Stimulated activated CD8-positive, alpha-beta memory T cell treated with anti-CD3 and anti-CD28 coated beads, Interleukin-15, amount 100 ng/mL, for 1 hour (primary cell): ENCODE results near the gene GNL1.

Experiments
- DNase-seq: peaks from one replicate; pipeline ENCODE4 v3.0.0-alpha.2; 2020; ENCODE audit warnings: low read depth

The GNL1 gene

GRCh38 chr6:30570263-30570662, 14.0 kb upstream of the GNL1 start:
- DNase-seq, result no peak

DNA sequence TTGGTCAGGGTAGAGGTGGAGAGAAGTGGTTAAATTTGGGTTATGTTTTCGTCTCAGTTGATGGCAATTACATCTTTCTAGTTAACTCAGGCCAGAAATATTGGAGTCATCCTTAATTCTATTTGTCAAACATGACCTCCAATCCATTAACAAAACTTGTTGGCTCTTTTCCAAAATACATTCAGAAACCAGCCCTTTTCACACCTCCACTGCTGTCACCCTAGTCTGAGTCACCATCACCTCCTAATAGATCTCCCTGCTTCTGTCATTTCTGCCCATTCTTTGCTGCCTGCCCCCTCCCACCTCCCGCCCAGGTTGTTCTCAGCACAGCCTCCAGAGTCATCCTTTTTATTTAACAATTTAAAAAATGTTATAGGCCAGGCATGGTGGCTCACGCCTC, 12.0 kb upstream of the GNL1 start:
- DNase-seq, result no peak

DNA sequence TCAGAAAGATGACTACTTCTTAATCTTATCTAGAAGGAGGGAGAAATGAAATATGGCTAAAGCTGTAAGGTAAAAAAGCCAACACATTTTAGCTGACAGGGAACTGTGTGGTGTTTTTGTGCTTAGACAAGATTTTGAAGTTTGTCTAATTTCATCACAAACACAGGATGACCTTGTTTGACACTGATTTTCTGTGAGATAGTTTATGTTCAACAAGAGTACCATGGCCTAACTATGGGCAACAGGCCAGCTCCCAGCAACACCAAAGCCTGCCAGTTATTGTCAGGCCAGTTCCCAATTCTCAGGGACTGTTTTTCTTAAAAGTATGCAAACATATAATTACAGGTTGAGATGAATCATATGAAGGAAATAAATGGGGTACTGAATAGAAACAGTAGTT, 9.5 kb upstream of the GNL1 start:
- DNase-seq, result no peak

- DNase-seq, result no peak
Observed at GRCh38 chr6:30564114-30564513, 7.8 kb upstream of the GNL1 start.

- no peak for DNase-seq
Observed at GRCh38 chr6:30562470-30563425, 6.5 kb upstream of the GNL1 start.

- DNase-seq, result no peak
Observed at GRCh38 chr6:30560930-30561329, 4.6 kb upstream of the GNL1 start.

- no peak for DNase-seq
Observed at GRCh38 chr6:30557683-30557981, 1.3 kb upstream of the GNL1 start.

- peak; percentile 67 for DNase-seq
Observed at GRCh38 chr6:30556906-30557682, 805 bp upstream of the GNL1 start, which contains the start of gene PRR3. TSS of gene PRR3 (plus strand) at chr6:30557295. CDS start at chr6:30557345, 50 bp downstream.

DNA sequence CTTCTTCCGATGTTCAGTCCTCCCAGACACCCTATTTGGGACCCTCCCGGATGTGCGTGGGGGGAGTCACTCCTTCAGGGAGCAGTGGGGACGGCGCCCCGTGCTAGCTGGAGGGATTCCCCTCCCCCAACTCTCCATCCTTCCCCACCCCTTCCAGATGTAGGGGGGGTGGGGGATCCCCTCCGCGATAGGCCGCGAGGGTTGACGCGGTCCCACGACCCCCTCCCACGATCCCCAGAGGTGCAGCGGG, 548 bp downstream of the GNL1 start:
- no peak for DNase-seq

DNA sequence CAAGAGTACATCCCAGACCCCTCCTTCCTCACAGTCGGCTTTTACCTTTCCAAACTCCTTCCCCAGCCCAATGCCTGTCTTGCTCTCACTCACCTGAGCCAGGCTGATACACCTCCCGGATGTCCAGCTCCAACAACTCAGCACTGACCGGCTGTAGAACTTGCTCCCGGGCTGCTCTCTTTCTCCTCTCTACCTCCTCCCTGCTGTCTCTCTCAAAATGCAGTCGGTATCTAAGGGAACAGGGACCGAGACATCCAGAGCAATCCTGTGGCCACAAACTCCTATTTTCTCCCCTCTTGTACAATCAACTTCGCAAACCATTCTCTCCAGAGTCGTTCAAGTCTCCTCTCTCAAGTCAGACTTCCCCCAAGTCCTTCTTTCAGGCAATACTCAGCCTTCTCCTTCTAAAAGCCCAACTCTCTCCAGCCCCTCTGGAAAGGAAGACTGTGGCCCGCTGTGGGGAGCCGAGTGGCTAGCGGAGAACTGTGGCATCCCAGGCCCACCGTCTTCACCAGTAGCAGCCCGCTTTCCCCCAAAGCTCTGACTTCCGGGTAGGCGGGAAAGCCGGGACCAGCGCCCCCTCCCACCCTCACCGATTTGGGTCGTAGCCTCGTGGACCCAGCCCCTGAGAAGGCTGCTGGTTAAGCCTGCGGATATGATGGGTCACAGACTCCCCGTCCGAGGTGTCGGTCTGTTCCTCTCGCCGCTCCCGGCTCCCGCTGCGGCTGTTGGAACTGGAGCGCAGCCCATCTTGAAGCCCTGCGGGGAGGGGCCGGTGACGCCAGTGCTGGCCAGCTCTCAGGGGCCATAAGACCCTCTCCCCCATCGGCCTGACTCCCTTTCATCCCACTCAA, 1.1 kb downstream of the GNL1 start:
- DNase-seq, result no peak

DNA sequence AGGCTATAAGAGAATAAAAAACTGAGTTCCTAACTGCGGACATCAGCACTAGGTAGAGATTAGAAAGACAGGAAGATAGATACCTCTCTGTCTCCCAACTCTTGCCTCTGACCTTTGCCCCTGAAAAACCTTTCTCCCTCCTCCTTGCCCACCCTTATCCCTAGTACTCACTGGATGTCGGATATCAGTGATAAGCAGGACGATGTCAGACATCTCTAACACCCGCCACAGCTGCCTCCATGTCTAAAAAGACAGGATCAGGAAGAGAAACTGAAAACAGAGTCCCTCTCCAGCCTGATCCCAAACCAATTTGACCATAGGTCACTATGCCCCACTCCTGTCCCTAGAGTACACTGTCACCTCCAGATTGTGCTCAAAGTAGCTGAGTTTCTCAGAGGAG, 1.9 kb downstream of the GNL1 start:
- DNase-seq, result no peak

DNA sequence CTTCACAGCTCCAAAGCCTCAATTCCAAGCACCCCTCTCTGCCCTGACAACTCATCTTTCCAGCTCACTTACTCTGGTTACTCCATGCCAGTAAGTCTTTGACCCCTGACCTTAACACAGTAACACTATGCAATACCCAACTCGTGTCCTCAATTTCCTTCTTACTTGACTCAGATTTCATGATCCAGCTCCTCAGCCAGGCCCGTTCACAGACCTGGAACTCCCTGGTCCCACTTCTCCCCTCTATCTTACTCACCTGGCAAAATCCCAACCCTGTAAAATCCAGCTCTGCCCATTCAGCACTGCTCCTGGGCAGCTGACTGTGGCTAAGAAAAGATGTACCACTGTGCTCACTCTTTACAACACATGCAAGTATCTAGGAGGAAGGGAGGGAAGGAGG, 7.9 kb downstream of the GNL1 start:
- no peak for DNase-seq

- no peak for DNase-seq
Observed at GRCh38 chr6:30547454-30547853, 8.8 kb downstream of the GNL1 start.

DNA sequence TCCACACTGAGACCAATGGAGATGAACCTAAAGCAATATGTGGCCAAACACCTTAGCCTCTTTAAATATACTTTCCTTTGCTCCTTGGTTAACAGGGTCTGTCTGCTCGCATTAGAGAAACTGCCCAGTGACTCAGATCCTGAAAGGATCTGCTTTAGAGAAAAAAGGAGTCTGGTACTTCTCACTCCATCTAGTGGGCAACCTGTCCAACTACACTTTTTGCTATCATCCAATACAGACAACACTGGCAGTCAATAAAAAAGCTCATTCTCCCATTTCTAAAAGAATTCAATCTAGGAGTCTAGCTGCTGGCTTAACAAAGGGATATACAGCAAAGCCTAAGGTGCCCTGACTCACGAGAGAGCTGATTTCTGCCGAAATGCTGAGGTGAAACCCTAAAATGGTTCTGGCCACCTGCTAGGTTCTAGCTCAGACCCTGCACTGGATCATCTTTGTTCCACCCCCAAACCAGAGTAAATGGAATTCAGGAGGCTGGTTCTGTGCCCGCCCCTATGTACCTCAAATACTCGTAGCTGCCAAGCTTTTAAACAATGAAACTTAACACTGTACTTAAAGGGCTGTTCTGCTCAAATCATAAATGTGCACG, 11.5 kb downstream of the GNL1 start:
- no peak for DNase-seq

GRCh38 chr6:30543821-30544220, 12.5 kb downstream of the GNL1 start:
- DNase-seq, result no peak

DNA sequence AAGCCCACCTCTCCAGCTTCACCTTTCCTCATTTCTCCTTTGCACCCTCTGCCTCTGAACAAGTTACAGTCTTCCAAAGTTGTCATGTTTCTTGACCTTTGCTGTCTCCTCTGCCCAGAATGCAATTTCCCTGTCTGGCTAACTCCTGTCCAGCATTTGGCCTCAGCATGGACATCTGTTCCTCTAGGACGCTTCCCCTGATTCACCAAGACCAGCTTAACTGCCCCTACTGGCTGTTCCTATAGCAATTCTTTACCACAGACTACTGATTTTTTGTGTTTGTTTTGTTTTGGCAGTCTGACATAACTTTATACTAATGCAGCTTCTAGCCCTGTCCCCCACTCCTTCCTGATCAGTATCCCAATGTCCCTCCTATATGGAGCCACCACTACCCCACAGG, 13.4 kb downstream of the GNL1 start:
- DNase-seq, result no peak

- DNase-seq, result no peak
Observed at GRCh38 chr6:30542404-30542725, 13.9 kb downstream of the GNL1 start.

DNA sequence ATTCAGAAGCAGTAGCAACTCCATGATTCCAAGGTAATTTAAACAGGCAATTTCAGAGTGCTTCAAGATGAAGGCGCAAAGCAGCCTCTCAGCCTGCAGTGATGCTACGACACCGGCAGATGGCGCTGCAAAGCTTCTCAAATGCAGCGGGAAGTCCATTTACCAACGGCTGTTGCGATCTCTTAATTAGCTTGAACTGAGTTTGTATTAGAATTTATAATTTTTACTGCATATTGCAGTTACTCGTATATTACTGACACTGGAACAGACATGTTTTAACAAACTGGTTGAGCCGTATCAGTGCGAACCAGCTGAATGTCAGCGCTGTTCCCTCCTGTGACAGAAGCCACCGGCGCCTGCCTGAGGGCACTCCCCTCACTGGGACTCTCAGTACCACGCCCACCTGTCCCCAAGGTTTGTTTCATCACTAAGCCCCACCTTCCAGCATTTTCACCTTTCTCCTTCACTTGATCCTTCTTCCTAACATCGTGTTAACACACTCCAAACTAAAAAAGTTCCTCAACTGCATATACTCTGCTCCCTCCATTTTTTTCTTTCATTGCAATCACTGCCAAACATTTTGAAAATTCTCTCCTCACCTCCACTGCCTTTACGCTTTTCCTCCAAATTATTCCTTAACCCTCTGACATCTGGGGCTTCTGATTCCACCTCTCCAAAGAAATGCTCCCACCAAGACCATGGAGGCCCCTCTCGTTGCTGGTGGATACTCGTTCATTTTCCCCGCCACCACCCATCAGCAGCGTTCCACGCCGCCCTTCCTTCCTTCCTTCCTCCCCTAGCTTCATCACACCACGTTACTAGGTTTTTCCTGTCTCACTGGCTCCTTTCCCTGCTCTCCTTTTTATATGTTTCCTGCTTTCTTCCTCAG, 14.5 kb downstream of the GNL1 start:
- DNase-seq, result peak; percentile 69

DNA sequence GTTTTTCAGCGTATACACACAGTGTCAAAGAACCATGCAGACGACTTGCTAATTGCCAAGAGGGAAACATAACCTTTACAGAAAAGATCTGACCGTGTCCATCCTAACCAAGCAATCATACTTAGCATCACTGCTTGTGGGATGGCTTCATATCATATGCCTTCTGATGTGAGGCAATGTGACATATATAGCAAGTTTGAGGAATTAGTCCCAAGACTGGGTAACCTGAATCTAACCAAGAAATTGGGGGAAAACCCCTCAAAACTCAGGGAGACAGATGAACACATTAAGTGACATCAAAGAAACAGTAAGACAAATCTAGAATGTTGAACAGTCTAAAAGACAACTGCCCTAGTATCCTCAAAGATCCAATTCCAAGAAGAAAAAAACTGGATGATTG, 18.4 kb downstream of the GNL1 start:
- DNase-seq, result no peak

- no peak for DNase-seq
Observed at GRCh38 chr6:30533460-30534294, 22.6 kb downstream of the GNL1 start.

DNA sequence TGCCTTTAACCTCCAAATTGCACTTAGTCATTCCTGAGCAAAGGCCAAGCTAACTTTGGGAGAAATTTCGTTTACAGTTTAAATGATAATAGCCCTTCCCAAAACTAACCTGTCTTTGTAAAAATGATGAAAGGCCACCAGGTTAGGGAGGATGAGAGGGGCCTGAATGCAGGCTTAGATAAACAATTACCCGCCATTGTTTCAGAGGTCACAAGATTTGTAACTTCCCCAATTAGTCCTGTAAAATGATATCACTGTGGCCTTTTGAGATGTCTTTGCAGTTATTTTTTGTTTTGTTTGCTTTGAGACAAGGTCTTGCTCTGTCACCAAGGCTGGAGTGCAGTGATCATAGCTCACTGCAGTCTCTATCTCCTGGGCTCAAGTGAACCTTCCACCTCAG, 26.3 kb downstream of the GNL1 start:
- no peak for DNase-seq
